Sigmoid colon (tissue), 7 donors: ENCODE measurements around the gene CCDC78. TPM values are rescaled to one million over a fixed set of nuclear protein-coding genes. Genes with fewer than 3 reads are reported as not detected.

ENCODE experiments used
- DNase-seq: peaks from one replicate; pipeline ENCODE4 v3.0.0-alpha.2; 2019
- H3K27ac ChIP-seq, 4 donors: fragments of 200-600 bp; sonication (generic); one replicate each; pipeline ENCODE4 v1.5.1; 2016 to 2019; ENCODE audit warnings: mild to moderate bottlenecking in 1 of 4
- H3K27me3 ChIP-seq, 3 donors: fragments of 200-600 bp; sonication (generic); one replicate each; pipeline ENCODE4 v1.5.1; 2019; ENCODE audit warnings: mild to moderate bottlenecking in 1 of 3
- H3K36me3 ChIP-seq, 4 donors: fragments of 200-600 bp; sonication (generic); one replicate each; pipeline ENCODE4 v1.5.1; 2016 to 2019
- H3K4me1 ChIP-seq, 4 donors: fragments of 200-600 bp; sonication (generic); one replicate each; pipeline ENCODE4 v1.5.1; 2017 to 2019
- H3K4me3 ChIP-seq, 4 donors: fragments of 200-600 bp; sonication (generic); one replicate each; pipeline ENCODE4 v1.5.1; 2017 to 2019; ENCODE audit warnings: mild to moderate bottlenecking in 2 of 4, moderate library complexity in 1 of 4
- H3K9me3 ChIP-seq, 4 donors: fragments of 200-600 bp in 3 of 4; sonication (generic) in 3 of 4; one replicate each; pipeline versions ENCODE4 v1.5.1 to v1.6.1; 2013 to 2019
- EP300 ChIP-seq, 4 donors: sonication (generic); formaldehyde crosslinking; IDR thresholded peaks; one replicate each; pipeline ENCODE4 v1.6.1; 2017; ENCODE audit warnings: antibody characterized with exemption in 4 of 4
- POLR2A ChIP-seq, 2 donors: fragments of 450-650 bp; IDR thresholded peaks; one replicate each; pipeline ENCODE4 v1.6.1; 2016; ENCODE audit warnings: antibody characterized with exemption in 2 of 2, mild to moderate bottlenecking in 2 of 2, moderate library complexity in 2 of 2
- POLR2AphosphoS5 ChIP-seq, 4 donors: sonication (generic); formaldehyde crosslinking; IDR thresholded peaks; one replicate each; pipeline ENCODE4 v1.6.1; 2017; ENCODE audit warnings: antibody characterized with exemption in 4 of 4
- whole genome bisulfite sequencing, 2 donors: extraction: QIAGEN DNeasy Blood & Tissue Kit; methylation state at CpG; one replicate each; pipeline ENCODE4 v1.1.7; 2013; 5-methylcytosine and 5-hydroxymethylcytosine counted together
- intact Hi-C: fragments of 100-400 bp; cut with DNase I; formaldehyde crosslinking; loops from one replicate; pipeline ENCODE4 v1.15.1; 2023
- polyA plus RNA-seq, 3 donors: library from polyadenylated mRNA; stranded (reverse); fragments of 200-250 nt; gene quantifications; one replicate each; pipeline ENCODE4 v1.2.3, GENCODE V29; 2013
- small RNA-seq, 3 donors: library from RNA; depleted of rRNA; stranded (forward); fragments of <200 nt; gene quantifications; one replicate each; pipeline ENCODE3, GENCODE V24; 2016
- total RNA-seq, 4 donors: library from RNA; depleted of rRNA; stranded (reverse); fragments of >200 nt; gene quantifications; one replicate each; pipeline ENCODE4 v1.1.0, GENCODE V29; 2016
- TF ChIP-seq, protein P1 (sequence below), 4 experiments: fragments of 450-650 bp in 3 of 4; fragments of 200-600 bp in 1 of 4; IDR thresholded peaks; one replicate each; pipeline ENCODE4 v1.5.1; 2016 to 2019; ENCODE audit warnings: antibody characterized with exemption in 4 of 4, mild to moderate bottlenecking in 3 of 4, moderate library complexity in 2 of 4
- donor health status: healthy with polysubstance abuse.
- donor health status: Bipolar disorder and iron deficiency.
- donor health status: healthy.

Gene CCDC78
- total and polyA plus RNA-seq, 7 donors: 0.49 to 3.4 TPM; not detected in 5

DNA sequence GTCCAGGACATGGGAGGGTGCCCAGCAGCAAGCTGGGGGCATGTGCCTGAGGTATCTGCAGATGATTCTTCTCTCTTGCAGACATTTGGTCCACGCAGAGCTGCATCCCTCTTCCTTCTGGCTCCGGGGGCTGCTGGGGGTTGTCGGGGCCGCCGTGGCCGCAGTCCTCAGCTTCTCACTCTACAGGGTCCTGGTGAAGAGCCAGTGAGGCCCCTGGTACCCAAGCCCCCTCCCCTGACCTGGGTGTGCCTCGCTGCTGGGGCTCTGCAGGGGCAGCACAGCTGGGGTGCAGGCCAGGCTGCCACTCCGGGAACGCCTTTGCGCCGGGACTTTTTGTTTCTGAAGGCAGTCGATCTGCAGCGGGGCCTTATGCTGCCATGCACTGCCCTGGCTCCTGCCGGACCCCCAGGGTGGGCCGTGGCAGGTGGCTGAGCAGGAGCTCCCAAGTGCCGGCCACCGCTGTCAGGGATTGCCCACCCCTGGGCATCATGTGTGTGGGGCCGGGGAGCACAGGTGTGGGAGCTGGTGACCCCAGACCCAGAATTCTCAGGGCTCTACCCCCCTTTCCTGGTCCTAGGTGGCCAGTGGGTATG is 52.7 kb downstream of the CCDC78 start:
- H3K9me3 ChIP-seq: no peaks in the 10 kb centered on the region
- DNase-seq: no peak
- 92% methylated on average over 18 of the region's 18 CpGs for WGBS, 2 donors
- no peak overlapping the region for H3K27ac ChIP-seq
- H3K36me3 ChIP-seq: peaks cover 33 to 48% (median 39%) of the 10 kb centered on the region in 4 donors
- no peak overlapping the region for H3K4me3 ChIP-seq
- no peaks in the 10 kb centered on the region for H3K27me3 ChIP-seq
- H3K4me1 ChIP-seq: peaks cover 0 to 35% (median 26%) of the 10 kb centered on the region in 4 donors
- TF ChIP-seq, protein P1, sequence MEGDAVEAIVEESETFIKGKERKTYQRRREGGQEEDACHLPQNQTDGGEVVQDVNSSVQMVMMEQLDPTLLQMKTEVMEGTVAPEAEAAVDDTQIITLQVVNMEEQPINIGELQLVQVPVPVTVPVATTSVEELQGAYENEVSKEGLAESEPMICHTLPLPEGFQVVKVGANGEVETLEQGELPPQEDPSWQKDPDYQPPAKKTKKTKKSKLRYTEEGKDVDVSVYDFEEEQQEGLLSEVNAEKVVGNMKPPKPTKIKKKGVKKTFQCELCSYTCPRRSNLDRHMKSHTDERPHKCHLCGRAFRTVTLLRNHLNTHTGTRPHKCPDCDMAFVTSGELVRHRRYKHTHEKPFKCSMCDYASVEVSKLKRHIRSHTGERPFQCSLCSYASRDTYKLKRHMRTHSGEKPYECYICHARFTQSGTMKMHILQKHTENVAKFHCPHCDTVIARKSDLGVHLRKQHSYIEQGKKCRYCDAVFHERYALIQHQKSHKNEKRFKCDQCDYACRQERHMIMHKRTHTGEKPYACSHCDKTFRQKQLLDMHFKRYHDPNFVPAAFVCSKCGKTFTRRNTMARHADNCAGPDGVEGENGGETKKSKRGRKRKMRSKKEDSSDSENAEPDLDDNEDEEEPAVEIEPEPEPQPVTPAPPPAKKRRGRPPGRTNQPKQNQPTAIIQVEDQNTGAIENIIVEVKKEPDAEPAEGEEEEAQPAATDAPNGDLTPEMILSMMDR (IDR thresholded peaks at IDR 0.05): no peak
- TF ChIP-seq EP300 (IDR thresholded peaks at IDR 0.05) (no peak), POLR2A (IDR thresholded peaks at IDR 0.05) (no peak), POLR2AphosphoS5 (IDR thresholded peaks at IDR 0.05) (no peak)
- intact Hi-C loops: no loop called here

DNA sequence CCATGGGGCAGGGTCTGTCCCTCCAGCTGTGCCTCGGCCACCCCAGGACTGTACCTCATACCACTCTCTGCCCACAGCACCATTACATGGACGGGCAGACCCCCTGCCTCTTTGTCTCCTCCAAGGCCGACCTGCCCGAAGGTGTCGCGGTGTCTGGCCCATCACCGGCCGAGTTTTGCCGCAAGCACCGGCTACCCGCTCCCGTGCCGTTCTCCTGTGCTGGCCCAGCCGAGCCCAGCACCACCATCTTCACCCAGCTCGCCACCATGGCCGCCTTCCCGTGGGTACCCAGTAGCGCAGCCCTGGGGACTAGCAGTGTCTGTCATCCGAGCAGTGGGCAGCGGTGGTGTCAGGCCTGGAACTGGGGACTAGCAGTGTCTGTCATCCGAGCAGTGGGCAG is 53.4 kb downstream of the CCDC78 start:
- no peak for DNase-seq
- no peaks in the 10 kb centered on the region for H3K27me3 ChIP-seq
- H3K4me1 ChIP-seq: peaks cover 0 to 38% (median 28%) of the 10 kb centered on the region in 4 donors
- no peak overlapping the region for H3K4me3 ChIP-seq
- intact Hi-C loops: no loop called here
- peaks cover 33 to 48% (median 39%) of the 10 kb centered on the region in 4 donors for H3K36me3 ChIP-seq
- TF ChIP-seq POLR2A (IDR thresholded peaks at IDR 0.05) (no peak), EP300 (IDR thresholded peaks at IDR 0.05) (no peak), POLR2AphosphoS5 (IDR thresholded peaks at IDR 0.05) (no peak)
- TF ChIP-seq, protein P1 (IDR thresholded peaks at IDR 0.05): no peak
- 95 to 96% methylated on average over 21 of the region's 21 CpGs for WGBS, 2 donors
- H3K9me3 ChIP-seq: no peaks in the 10 kb centered on the region
- H3K27ac ChIP-seq: no peak overlapping the region

Small RNA genes lying within 50 kb of the gene (small RNA-seq; reads per million reads assigned to genes)
- 0 reads per million in 3 donors for gene MIR662

Other genes starting within 250 kb of the CCDC78 start
- 10 to 100 TPM; 10.3 to 24.4 (median 16.9) TPM for gene CAPN15, start 198.7 kb downstream of the CCDC78 start, total RNA-seq
- 10 to 100 TPM; 35.4 to 85.8 (median 60.1) TPM for gene CAPN15, start 198.7 kb downstream of the CCDC78 start, polyA plus RNA-seq
- not detected for gene PRR35, start 166.0 kb downstream of the CCDC78 start, total RNA-seq
- gene PRR35, start 166.0 kb downstream of the CCDC78 start, polyA plus RNA-seq: not detected
- gene NHLRC4, start 159.4 kb downstream of the CCDC78 start, total RNA-seq: 1 to 10 TPM; 1.5 to 4.2 (median 1.7) TPM
- gene NHLRC4, start 159.4 kb downstream of the CCDC78 start, polyA plus RNA-seq: 1 to 10 TPM in 1 of 3 donors, under 1 TPM in 2; 0.60 to 1.5 (median 0.69) TPM
- gene PIGQ, start 156.5 kb downstream of the CCDC78 start, total RNA-seq: 10 to 100 TPM; 15.5 to 45.7 (median 22.6) TPM
- 10 to 100 TPM; 11.1 to 47.4 (median 12.0) TPM for gene PIGQ, start 156.5 kb downstream of the CCDC78 start, polyA plus RNA-seq
- 10 to 100 TPM; 16.8 to 32.7 (median 17.9) TPM for gene RAB40C, start 136.4 kb downstream of the CCDC78 start, total RNA-seq
- 10 to 100 TPM; 28.8 to 41.2 (median 38.3) TPM for gene RAB40C, start 136.4 kb downstream of the CCDC78 start, polyA plus RNA-seq
- 1 to 10 TPM in 1 of 4 donors, under 1 TPM in 3; 0.27 to 1.4 (median 0.43) TPM for gene WFIKKN1, start 95.5 kb downstream of the CCDC78 start, total RNA-seq
- under 1 TPM; 0.46 to 0.80 (median 0.60) TPM for gene WFIKKN1, start 95.5 kb downstream of the CCDC78 start, polyA plus RNA-seq
- 100 to 1,000 TPM; 101 to 163 (median 157) TPM for gene METTL26, start 90.1 kb downstream of the CCDC78 start, total RNA-seq
- gene METTL26, start 90.1 kb downstream of the CCDC78 start, polyA plus RNA-seq: 100 to 1,000 TPM in 1 of 3 donors, 10 to 100 TPM in 2; 79.5 to 132 (median 87.1) TPM
- gene MCRIP2, start 84.6 kb downstream of the CCDC78 start, total RNA-seq: 10 to 100 TPM; 52.1 to 63.4 (median 55.6) TPM
- 100 to 1,000 TPM; 106 to 132 (median 131) TPM for gene MCRIP2, start 84.6 kb downstream of the CCDC78 start, polyA plus RNA-seq
- gene WDR90, start 77.1 kb downstream of the CCDC78 start, total RNA-seq: 10 to 100 TPM in 3 of 4 donors, 1 to 10 TPM in 1; 6.6 to 37.1 (median 13.7) TPM
- 10 to 100 TPM in 1 of 3 donors, 1 to 10 TPM in 2; 5.4 to 49.0 (median 7.2) TPM for gene WDR90, start 77.1 kb downstream of the CCDC78 start, polyA plus RNA-seq
- gene RHOT2, start 58.3 kb downstream of the CCDC78 start, total RNA-seq: 10 to 100 TPM; 35.3 to 58.8 (median 48.8) TPM
- 100 to 1,000 TPM in 1 of 3 donors, 10 to 100 TPM in 2; 48.3 to 159 (median 52.9) TPM for gene RHOT2, start 58.3 kb downstream of the CCDC78 start, polyA plus RNA-seq
- 1 to 10 TPM in 2 of 4 donors, under 1 TPM in 1, not detected in 1; 0.68 to 6.1 (median 1.5) TPM for gene RHBDL1, start 50.8 kb downstream of the CCDC78 start, total RNA-seq
- 1 to 10 TPM in 1 of 3 donors, under 1 TPM in 1, not detected in 1; 0.46 to 5.6 TPM for gene RHBDL1, start 50.8 kb downstream of the CCDC78 start, polyA plus RNA-seq
- 100 to 1,000 TPM; 109 to 183 (median 174) TPM for gene STUB1, start 46.0 kb downstream of the CCDC78 start, total RNA-seq
- gene STUB1, start 46.0 kb downstream of the CCDC78 start, polyA plus RNA-seq: 100 to 1,000 TPM; 104 to 136 (median 122) TPM
- gene JMJD8, start 42.1 kb downstream of the CCDC78 start, total RNA-seq: 10 to 100 TPM; 52.8 to 93.4 (median 73.8) TPM
- 10 to 100 TPM; 18.7 to 49.3 (median 22.2) TPM for gene JMJD8, start 42.1 kb downstream of the CCDC78 start, polyA plus RNA-seq
- 10 to 100 TPM in 2 of 4 donors, 1 to 10 TPM in 2; 6.4 to 17.7 (median 9.9) TPM for gene WDR24, start 36.0 kb downstream of the CCDC78 start, total RNA-seq
- gene WDR24, start 36.0 kb downstream of the CCDC78 start, polyA plus RNA-seq: 1 to 10 TPM; 2.4 to 9.8 (median 3.5) TPM
- 1 to 10 TPM in 3 of 4 donors, under 1 TPM in 1; 0.16 to 1.6 (median 1.4) TPM for gene FBXL16, start 20.6 kb downstream of the CCDC78 start, total RNA-seq
- gene FBXL16, start 20.6 kb downstream of the CCDC78 start, polyA plus RNA-seq: 1 to 10 TPM in 1 of 3 donors, under 1 TPM in 1, not detected in 1; 0.60 to 2.4 TPM
- 10 to 100 TPM; 27.8 to 49.9 (median 32.2) TPM for gene METRN, start 11.3 kb downstream of the CCDC78 start, total RNA-seq
- 10 to 100 TPM; 16.5 to 32.8 (median 31.8) TPM for gene METRN, start 11.3 kb downstream of the CCDC78 start, polyA plus RNA-seq
- 10 to 100 TPM; 27.1 to 53.1 (median 39.5) TPM for gene ANTKMT, start 5.3 kb downstream of the CCDC78 start, total RNA-seq
- 10 to 100 TPM; 18.6 to 38.1 (median 21.3) TPM for gene ANTKMT, start 5.3 kb downstream of the CCDC78 start, polyA plus RNA-seq
- gene HAGHL, start 663 bp upstream of the CCDC78 start, total RNA-seq: 1 to 10 TPM; 2.6 to 4.6 (median 3.8) TPM
- gene HAGHL, start 663 bp upstream of the CCDC78 start, polyA plus RNA-seq: 10 to 100 TPM in 1 of 3 donors, 1 to 10 TPM in 1, under 1 TPM in 1; 0.92 to 10.5 (median 1.2) TPM
- gene CIAO3, start 14.6 kb upstream of the CCDC78 start, total RNA-seq: 10 to 100 TPM; 18.9 to 28.5 (median 23.8) TPM
- gene CIAO3, start 14.6 kb upstream of the CCDC78 start, polyA plus RNA-seq: 10 to 100 TPM; 18.6 to 51.0 (median 25.4) TPM
- under 1 TPM in 1 of 4 donors, not detected in 3; 0.54 TPM for gene MSLN, start 34.3 kb upstream of the CCDC78 start, total RNA-seq
- gene MSLN, start 34.3 kb upstream of the CCDC78 start, polyA plus RNA-seq: 1 to 10 TPM; 1.2 to 3.5 (median 1.2) TPM
- 10 to 100 TPM; 10.7 to 20.2 (median 13.2) TPM for gene RPUSD1, start 61.9 kb upstream of the CCDC78 start, total RNA-seq
- 10 to 100 TPM; 14.4 to 31.1 (median 17.3) TPM for gene RPUSD1, start 61.9 kb upstream of the CCDC78 start, polyA plus RNA-seq
- gene CHTF18, start 62.2 kb upstream of the CCDC78 start, total RNA-seq: 1 to 10 TPM; 2.8 to 7.7 (median 5.1) TPM
- gene CHTF18, start 62.2 kb upstream of the CCDC78 start, polyA plus RNA-seq: 10 to 100 TPM in 1 of 3 donors, 1 to 10 TPM in 2; 1.8 to 29.2 (median 1.8) TPM
- gene GNG13, start 74.3 kb upstream of the CCDC78 start, total RNA-seq: not detected
- 1 to 10 TPM in 1 of 3 donors, under 1 TPM in 2; 0.47 to 1.2 (median 0.92) TPM for gene GNG13, start 74.3 kb upstream of the CCDC78 start, polyA plus RNA-seq
- gene LMF1, start 244.5 kb upstream of the CCDC78 start, total RNA-seq: 10 to 100 TPM; 19.9 to 34.1 (median 31.0) TPM
- 10 to 100 TPM in 1 of 3 donors, 1 to 10 TPM in 2; 1.2 to 13.2 (median 1.6) TPM for gene LMF1, start 244.5 kb upstream of the CCDC78 start, polyA plus RNA-seq